Purkinje cell (primary cell): ENCODE results near the gene KATNAL2. TPM values are rescaled to one million over a fixed set of nuclear protein-coding genes. Genes with fewer than 3 reads are reported as not detected.

Source experiments
- polyA plus RNA-seq: library from polyadenylated mRNA; unstranded; fragments of >200 nt; fragmentation: Nextera tagmentation; gene quantifications from 2 replicates; pipeline ENCODE4 v1.2.1, GENCODE V29; 2014

The KATNAL2 gene, protein sequence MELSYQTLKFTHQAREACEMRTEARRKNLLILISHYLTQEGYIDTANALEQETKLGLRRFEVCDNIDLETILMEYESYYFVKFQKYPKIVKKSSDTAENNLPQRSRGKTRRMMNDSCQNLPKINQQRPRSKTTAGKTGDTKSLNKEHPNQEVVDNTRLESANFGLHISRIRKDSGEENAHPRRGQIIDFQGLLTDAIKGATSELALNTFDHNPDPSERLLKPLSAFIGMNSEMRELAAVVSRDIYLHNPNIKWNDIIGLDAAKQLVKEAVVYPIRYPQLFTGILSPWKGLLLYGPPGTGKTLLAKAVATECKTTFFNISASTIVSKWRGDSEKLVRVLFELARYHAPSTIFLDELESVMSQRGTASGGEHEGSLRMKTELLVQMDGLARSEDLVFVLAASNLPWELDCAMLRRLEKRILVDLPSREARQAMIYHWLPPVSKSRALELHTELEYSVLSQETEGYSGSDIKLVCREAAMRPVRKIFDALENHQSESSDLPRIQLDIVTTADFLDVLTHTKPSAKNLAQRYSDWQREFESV
- 4.4 and 6.4 TPM in 2 replicates for polyA plus RNA-seq

DNA sequence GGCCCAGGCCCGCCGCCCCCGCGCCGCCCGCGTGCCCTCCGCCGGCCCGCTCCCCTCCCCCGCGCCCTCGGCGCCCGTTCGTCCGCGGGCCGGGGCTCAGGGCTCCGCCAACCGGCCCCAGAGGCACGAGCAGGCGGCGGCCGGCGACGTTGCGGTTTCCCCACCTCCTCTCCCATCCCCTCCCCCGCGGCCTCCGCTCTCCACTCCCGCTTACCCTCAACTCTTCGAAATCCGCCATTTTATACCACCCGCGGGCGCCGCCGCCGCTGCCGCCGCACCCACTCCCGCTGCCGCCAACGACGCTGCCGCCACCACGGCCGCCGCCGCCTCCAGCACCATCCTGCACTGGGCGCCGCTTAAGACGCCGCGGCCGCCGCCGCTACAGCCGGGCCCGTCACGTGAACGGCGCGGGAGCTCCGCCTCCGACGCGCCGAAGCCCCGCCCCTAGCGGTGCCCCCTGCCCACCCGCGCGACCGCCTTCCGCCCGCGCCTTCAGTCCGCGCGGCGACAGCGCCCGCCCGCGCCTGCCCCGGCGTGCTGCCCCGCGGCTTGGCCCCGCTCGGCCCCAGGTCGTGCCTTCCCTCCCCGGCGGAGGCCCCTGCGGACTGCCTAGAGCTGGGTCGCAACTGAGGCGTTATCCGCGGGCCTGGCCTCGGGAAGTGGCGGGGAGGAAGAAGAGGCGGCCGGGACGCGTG is at the start of gene KATNAL2, which contains the start of gene PIAS2:
Gene KATNAL2 (plus strand): TSS at position 495 of the 695 bp plus-strand sequence. CDS start 29,271 bp downstream, outside the sequence.
Gene PIAS2 (minus strand): TSS at position 400 of the 695 bp plus-strand sequence. CDS start 162 bp downstream, at position 238.

DNA sequence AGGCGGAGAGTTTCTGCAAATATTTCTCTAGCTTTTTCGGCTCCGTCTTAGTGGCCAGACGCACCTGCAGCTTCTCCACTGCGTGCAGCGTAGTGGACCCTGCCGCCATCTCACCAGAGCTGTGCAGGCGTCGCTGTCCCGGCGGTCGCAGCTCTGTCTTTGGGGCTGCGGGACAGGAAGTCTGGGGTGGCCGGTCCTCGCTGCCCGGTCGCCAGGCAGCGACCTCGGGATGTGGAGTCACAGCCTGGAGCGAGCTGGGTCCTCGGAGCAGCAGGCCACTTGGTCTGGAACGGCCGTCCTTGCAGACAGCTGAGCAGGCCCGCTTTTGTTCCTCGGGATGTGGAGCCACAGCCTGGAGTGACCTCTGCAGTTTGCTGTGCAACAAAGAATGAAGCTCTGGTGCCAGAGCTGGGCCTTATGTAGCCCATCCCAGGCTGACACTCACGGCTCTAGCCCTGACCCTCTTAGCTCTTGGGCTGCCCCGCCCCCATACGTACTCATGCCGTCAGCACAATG is 117.8 kb downstream of the KATNAL2 start, which contains the start of gene ELOA2:
Gene ELOA2 (minus strand): TSS at position 466 of the 516 bp plus-strand sequence. CDS start 357 bp downstream, at position 109.

DNA sequence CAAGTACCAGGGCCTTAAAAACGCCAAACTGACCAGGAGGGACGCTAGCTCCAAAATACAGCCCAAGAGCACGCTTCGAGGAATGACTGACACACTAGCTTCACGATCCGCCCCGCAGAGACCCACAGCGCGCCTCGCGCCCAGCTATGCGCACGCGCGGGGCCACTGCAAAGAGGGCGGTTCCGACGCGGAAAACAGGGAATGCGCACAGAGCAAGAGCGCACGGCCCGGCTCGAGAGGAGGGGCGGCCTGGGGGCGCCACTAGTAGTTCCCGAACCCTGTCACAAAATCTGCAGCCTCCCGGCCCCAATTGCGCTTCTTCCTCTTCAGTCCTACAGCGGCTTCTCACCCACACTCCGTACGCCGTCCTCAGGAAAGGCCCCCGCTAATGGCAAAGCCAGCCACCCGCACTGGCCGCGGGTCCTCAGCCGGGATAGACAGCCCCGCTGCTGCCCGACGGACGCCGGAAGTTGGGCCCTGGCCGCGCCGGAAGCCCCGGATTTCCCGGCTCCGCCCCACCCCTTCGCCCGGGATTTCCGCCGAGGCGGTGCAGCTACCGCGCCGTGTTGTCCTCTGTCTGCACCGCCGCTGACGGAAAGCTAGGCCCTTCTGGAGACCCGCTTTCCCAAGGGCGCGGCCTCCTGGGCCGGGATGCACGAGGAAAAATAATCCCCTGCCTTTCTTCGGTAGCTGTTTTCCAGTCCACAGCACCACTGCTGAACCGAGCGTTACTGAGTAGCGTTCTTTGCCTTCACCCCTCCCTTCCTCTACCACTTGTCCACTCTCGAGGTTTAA is 232.8 kb downstream of the KATNAL2 start, which contains the start of gene HDHD2:
Gene HDHD2 (minus strand): TSS at position 472 of the 795 bp plus-strand sequence. CDS start 14,061 bp downstream, outside the sequence.

Other genes with a start within 250 kb of the KATNAL2 start
- gene ST8SIA5, start 160.5 kb upstream of the KATNAL2 start, polyA plus RNA-seq = 8.0 and 19.2 TPM in 2 replicates
- gene PIAS2, start 95 bp upstream of the KATNAL2 start, polyA plus RNA-seq = 23.7 and 32.5 TPM in 2 replicates
- not detected in 2 replicates for gene ELOA2, start 118.0 kb downstream of the KATNAL2 start, polyA plus RNA-seq
- 84.1 and 107 TPM in 2 replicates for gene HDHD2, start 232.9 kb downstream of the KATNAL2 start, polyA plus RNA-seq